Thyroid gland (tissue), 4 donors: ENCODE data around the gene PCNX3. TPM values are rescaled to one million over a fixed set of nuclear protein-coding genes. Genes with fewer than 3 reads are reported as not detected.

Source experiments
- DNase-seq, 2 donors: peaks; one replicate each; pipeline ENCODE4 v3.0.0-alpha.2; 2019
- H3K27ac ChIP-seq, 3 donors: fragments of 200-600 bp; sonication (generic); 1 replicate in 2 of 3; 2 replicates in 1 of 3; pipeline ENCODE4 v1.5.1; 2016 to 2019; ENCODE audit warnings: mild to moderate bottlenecking in 1 of 3, moderate library complexity in 1 of 3
- H3K27me3 ChIP-seq: fragments of 200-600 bp; sonication (generic); one replicate; pipeline ENCODE4 v1.5.1; 2019
- H3K36me3 ChIP-seq, 2 donors: fragments of 200-600 bp; sonication (generic); one replicate each; pipeline ENCODE4 v1.5.1; 2016 to 2019
- H3K4me1 ChIP-seq, 2 donors: fragments of 200-600 bp; sonication (generic); one replicate each; pipeline ENCODE4 v1.5.1; 2017 to 2019
- H3K4me3 ChIP-seq, 3 donors: fragments of 200-600 bp; sonication (generic); replicated peaks in 1 of 3; 1 replicate in 2 of 3; 2 replicates in 1 of 3; pipeline ENCODE4 v1.5.1; 2016; ENCODE audit warnings: mild to moderate bottlenecking in 1 of 3
- H3K9me3 ChIP-seq: fragments of 200-600 bp; sonication (generic); one replicate; pipeline ENCODE4 v1.5.1; 2017
- CTCF ChIP-seq, 6 experiments: fragments of 200-600 bp in 3 of 6; fragments of 450-650 bp in 3 of 6; sonication (generic) in 3 of 6; IDR thresholded peaks; one replicate each; pipeline ENCODE4 v1.5.1; 2016 to 2019; ENCODE audit warnings: antibody characterized with exemption in 6 of 6, mild to moderate bottlenecking in 2 of 6, inconsistent platforms in 1 of 6, moderate library complexity in 1 of 6
- POLR2A ChIP-seq, 2 donors: fragments of 450-650 bp; IDR thresholded peaks; one replicate each; pipeline ENCODE4 v1.6.1; 2017; ENCODE audit warnings: antibody characterized with exemption in 2 of 2, mild to moderate bottlenecking in 2 of 2, moderate library complexity in 1 of 2
- WGBS, 2 donors: methylation state at CpG; one replicate each; pipeline ENCODE4 v1.1.5; 2017; 5-methylcytosine and 5-hydroxymethylcytosine counted together
- intact Hi-C: fragments of 100-400 bp; cut with DNase I; formaldehyde crosslinking; loops from one replicate; pipeline ENCODE4 v1.15.1; 2023
- total RNA-seq, 4 donors: library from RNA; depleted of rRNA; stranded (reverse); fragments of >200 nt; gene quantifications; one replicate each; pipeline ENCODE4 v1.2.3, GENCODE V29; 2016

PCNX3 gene
- total RNA-seq, 4 donors from 2014 or later, result 18.9 to 54.2 (median 47.0) TPM

GRCh38 chr11:65618763-65619162 lies 3.2 kb downstream of the PCNX3 start:
- no peak for DNase-seq
- Histone ChIP-seq H3K27me3 (no peaks in the 10 kb centered on the region), H3K4me1 (peaks cover 12 to 13% of the 10 kb centered on the region in 2 donors), H3K27ac (no peak overlapping the region), H3K4me3 (no peak overlapping the region), H3K9me3 (no peaks in the 10 kb centered on the region), H3K36me3 (peaks cover 42 to 57% of the 10 kb centered on the region in 2 donors)
- intact Hi-C loops, result loop anchor here (5.0 kb wide), 2 partner anchors 34 to 691 kb away; no protein-coding TSS in a partner anchor
- TF ChIP-seq CTCF (IDR thresholded peaks at IDR 0.05), result no peak
- TF ChIP-seq POLR2A (IDR thresholded peaks at IDR 0.05), result no peak
- 66 to 87% methylated on average over 8 to 14 of the region's 14 CpGs for WGBS, 2 donors

DNA sequence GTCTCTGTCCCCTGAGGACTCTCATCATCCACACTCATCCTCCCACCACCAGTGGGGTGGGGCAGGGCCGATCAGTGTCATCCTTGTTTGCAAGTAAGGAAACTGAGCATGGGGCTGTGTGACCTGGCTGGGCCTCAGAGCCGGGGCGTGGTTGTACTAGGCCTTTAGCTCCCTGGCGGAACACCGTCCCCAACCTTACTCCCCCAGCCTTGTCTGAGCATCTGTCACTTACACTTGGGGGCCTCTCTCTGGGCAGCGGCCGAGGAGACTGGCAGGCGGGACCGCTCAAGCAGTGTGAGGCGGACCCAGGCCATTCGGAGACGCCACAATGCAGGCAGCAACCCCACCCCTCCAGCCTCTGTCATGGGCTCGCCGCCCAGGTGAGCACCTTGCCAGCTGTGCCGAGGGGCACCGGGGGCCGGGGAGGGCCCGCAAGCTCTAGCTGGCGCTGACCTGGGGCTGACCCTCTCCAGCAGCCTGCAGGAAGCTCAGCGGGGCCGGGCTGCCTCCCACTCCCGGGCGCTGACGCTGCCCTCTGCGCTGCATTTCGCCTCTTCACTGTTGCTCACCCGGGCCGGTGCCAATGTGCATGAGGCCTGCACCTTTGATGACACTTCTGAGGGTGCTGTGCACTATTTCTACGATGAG lies 3.8 kb downstream of the PCNX3 start:
- Histone ChIP-seq H3K27ac (no peak overlapping the region), H3K9me3 (no peaks in the 10 kb centered on the region), H3K4me1 (peaks cover 11 to 13% of the 10 kb centered on the region in 2 donors), H3K27me3 (no peaks in the 10 kb centered on the region), H3K36me3 (peaks cover 48 to 63% of the 10 kb centered on the region in 2 donors), H3K4me3 (no peak overlapping the region)
- TF ChIP-seq CTCF (IDR thresholded peaks at IDR 0.05), result no peak
- TF ChIP-seq POLR2A (IDR thresholded peaks at IDR 0.05), result no peak
- intact Hi-C loops, result loop anchor here (5.0 kb wide), 2 partner anchors 33 to 692 kb away; no protein-coding TSS in a partner anchor
- WGBS, 2 donors, result 92 to 93% methylated on average over 2 to 14 of the region's 29 CpGs
- no peak for DNase-seq

DNA sequence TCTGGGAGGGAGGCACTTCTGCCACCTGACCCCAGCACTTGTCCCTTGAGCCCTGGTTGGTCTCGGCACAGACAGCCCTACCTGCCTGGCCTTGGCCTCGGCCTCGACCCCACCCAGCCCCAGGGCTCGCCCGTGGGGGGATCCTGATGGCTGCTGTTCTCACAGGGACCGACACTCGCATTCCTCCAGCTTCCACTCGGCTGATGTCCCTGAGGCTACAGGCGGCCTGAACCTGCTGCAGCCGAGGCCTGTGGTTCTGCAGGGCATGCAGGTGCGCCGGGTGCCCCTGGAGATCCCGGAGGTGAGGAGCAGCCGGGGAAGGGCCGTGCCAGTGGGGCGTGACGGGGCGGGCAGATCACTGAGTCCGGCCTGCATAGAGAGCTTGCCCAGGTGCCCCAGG lies 5.1 kb downstream of the PCNX3 start:
- intact Hi-C loops, result no loop called here
- H3K27ac ChIP-seq, result no peak overlapping the region
- H3K36me3 ChIP-seq, result peaks cover 59 to 75% of the 10 kb centered on the region in 2 donors
- peaks cover 7 to 13% of the 10 kb centered on the region in 2 donors for H3K4me1 ChIP-seq
- H3K27me3 ChIP-seq, result no peaks in the 10 kb centered on the region
- H3K4me3 ChIP-seq, result no peak overlapping the region
- H3K9me3 ChIP-seq, result no peaks in the 10 kb centered on the region
- 77 to 92% methylated on average over 5 to 11 of the region's 19 CpGs for WGBS, 2 donors
- no peak for TF ChIP-seq POLR2A (IDR thresholded peaks at IDR 0.05)
- TF ChIP-seq CTCF (IDR thresholded peaks at IDR 0.05), result no peak
- DNase-seq, result no peak

DNA sequence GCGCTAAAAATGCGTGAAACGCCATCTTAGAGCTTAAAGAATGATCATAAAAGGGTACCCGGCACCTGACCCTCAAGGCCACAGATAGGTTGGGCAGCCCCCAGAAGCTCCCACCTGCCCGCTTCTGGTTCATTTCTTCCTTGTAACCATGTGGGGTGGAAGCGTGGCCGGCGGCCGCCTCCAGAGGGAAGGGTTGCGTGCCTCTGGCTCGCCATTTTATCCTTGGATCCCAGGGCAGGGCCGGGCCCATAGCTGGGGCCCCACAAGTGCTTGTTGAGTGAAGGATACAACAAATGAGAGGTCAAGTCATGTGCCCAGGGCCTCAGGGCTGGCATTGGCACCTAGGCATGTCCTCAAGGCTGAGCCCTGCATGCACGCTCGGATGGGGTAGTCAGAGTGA lies 5.9 kb downstream of the PCNX3 start:
- Histone ChIP-seq H3K9me3 (no peaks in the 10 kb centered on the region), H3K27ac (no peak overlapping the region), H3K4me1 (peaks cover 5 to 9% of the 10 kb centered on the region in 2 donors), H3K36me3 (peaks cover 67 to 81% of the 10 kb centered on the region in 2 donors), H3K27me3 (no peaks in the 10 kb centered on the region), H3K4me3 (no peak overlapping the region)
- DNase-seq, result no peak
- no peak for TF ChIP-seq CTCF (IDR thresholded peaks at IDR 0.05)
- intact Hi-C loops, result no loop called here
- WGBS, 2 donors, result 95 to 97% methylated on average over 13 to 14 of the region's 14 CpGs

- TF ChIP-seq POLR2A (IDR thresholded peaks at IDR 0.05), result no peak
- no peak for TF ChIP-seq CTCF (IDR thresholded peaks at IDR 0.05)
- DNase-seq, result no peak
- peaks cover 72 to 86% of the 10 kb centered on the region in 2 donors for H3K36me3 ChIP-seq
- H3K27ac ChIP-seq, result no peak overlapping the region
- H3K27me3 ChIP-seq, result no peaks in the 10 kb centered on the region
- intact Hi-C loops, result no loop called here
- H3K4me1 ChIP-seq, result peaks cover 0 to 4% of the 10 kb centered on the region in 2 donors
- no peak overlapping the region for H3K4me3 ChIP-seq
- no peaks in the 10 kb centered on the region for H3K9me3 ChIP-seq
- WGBS, 2 donors, result 96% methylated on average over 8 to 16 of the region's 16 CpGs
These were observed 6.4 kb downstream of the PCNX3 start for GRCh38 chr11:65622011-65622410.
